SH-SY5Y (cell line): ENCODE results near the gene IL5.

Source experiments
- GATA2 ChIP-seq: IDR thresholded peaks from 2 replicates; pipeline ENCODE4 v1.6.1; 2011; ENCODE audit warnings: mild to moderate bottlenecking, low read depth, low read length
- GATA3 ChIP-seq: IDR thresholded peaks from 2 replicates; pipeline ENCODE4 v1.6.1; 2011; ENCODE audit warnings: low read depth, mild to moderate bottlenecking, low read length, moderate library complexity

DNA sequence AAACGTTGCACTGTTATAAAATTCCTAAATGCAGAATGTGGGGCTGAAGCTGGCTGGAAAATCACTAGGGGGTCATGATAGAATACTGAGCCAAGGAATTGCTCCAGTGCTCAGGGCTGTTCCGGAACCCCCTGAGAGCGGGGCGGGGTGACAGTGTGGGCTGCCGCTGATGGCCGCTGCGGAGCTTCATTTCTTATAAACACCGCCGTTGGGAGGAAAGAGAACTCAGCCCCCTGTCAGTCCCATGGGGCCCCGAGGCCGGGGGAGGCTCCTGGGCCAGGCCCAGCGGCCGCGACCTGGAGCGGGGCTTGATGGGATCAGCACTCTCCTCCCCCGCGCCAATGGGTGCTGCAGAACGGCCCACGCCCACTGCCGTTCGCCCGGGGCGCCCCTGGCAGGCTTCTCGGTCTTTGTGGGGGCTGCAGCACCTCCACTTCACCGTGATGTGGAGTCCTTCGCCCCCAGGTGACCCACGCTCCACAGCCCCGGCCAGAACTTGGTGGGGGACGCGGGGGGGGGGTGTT, 47.6 kb downstream of the IL5 start:
- TF ChIP-seq GATA2 (0 out of 2 replicates have a peak, but pooled peaks have one; percentile 9), GATA3 (no peak)
